Measurements from ENCODE around the gene AKR1C3.
A peak's percentile ranks its signal among the peaks of the same experiment; 100 is the strongest.

Gene AKR1C3

DNA sequence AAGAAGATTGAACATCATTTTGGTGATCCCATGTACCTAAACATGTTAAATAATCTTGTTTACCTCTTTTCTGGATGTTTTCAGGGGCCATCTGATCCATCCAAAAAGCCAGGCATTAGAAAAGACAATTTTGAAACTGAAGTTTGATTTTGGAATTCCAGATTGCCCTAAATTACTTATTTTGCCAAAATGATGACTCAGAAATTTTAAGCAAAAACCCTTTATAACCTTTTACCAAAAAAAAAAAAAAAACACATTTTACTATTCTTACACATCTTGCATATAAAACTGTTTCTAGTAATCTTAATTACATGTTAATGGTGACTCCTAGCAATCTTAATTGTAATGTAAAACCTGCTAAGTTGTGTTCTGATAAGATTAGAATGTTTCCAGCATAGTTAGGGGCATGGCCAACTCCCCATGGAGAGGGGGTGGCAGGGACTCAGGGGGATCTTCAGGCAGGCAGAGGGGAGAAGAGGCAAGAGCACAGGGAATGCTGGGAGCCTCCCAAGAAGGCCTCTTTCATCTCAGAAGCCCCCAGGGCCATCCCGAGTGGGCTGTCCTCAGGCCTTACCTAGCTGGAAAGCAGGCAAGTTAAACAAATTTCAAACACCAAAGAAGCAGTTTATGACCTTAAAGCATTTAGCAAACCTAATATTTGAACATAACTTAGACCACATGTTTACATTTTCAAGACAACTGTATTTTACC lies 25.8 kb upstream of the AKR1C3 start:
- H3K9me3 ChIP-seq (ENCODE audit: control insufficient read depth, low read length) = peaks cover 7% of the 10 kb centered on the region
- no peak overlapping the region for H3K4me3 ChIP-seq (ENCODE audit: extremely low read depth, insufficient read depth, low read length, poor library complexity, severe bottlenecking)
- peaks cover 11% of the 10 kb centered on the region for H3K4me1 ChIP-seq (ENCODE audit: control insufficient read depth, insufficient read depth, low read length, poor library complexity, severe bottlenecking)
- H3K36me3 ChIP-seq (ENCODE audit: control insufficient read depth, insufficient read depth, low read length) = no peaks in the 10 kb centered on the region
- 63 to 83% methylated on average over 1 of the region's 1 CpG for WGBS, 2 experiments (ENCODE audit: insufficient coverage in 2 of 2)
- no peak overlapping the region for H3K27ac ChIP-seq (ENCODE audit: low read depth, low read length, severe bottlenecking)

DNA sequence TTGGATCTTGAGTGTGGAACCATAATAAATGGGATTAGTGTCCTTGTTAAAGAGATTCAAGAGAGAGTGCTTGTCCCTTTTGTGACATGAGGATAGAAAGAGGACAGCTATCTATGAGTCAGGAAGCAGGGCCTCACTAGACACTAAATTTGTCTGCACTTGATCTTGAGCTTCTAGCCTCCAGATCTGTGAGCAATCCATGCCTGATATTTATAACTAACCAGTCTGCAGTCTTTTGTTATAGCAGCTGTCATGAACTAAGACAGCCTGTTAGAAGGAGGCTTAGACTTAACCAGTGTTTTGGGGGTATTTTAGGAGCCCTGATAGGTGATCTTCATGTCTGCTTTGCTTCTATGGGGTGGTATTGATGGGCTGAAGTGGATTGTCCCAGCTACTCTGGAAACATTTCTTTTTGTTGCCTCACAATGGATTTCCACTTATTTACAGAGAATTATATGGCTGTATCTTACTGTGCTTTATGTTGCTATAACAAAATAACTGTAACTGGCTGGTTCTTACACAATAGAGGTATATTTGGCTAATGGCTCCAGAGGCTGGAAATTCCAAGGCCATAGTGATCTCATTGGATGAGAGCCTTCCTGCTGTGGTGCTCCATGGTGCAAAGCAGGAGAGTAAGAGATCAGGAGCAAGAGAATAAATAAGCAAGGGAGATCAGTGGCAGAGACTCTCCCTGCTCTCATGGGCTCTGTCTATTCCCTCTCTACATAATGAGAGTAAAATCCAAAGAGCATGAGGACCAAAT lies 23.4 kb upstream of the AKR1C3 start:
- Histone ChIP-seq H3K27ac (ENCODE audit: low read depth, low read length, severe bottlenecking) (peak overlapping the region; percentile 65), H3K4me3 (ENCODE audit: extremely low read depth, insufficient read depth, low read length, poor library complexity, severe bottlenecking) (no peak overlapping the region), H3K4me1 (ENCODE audit: control insufficient read depth, insufficient read depth, low read length, poor library complexity, severe bottlenecking) (peaks cover 11% of the 10 kb centered on the region), H3K9me3 (ENCODE audit: control insufficient read depth, low read length) (peaks cover 7% of the 10 kb centered on the region), H3K36me3 (ENCODE audit: control insufficient read depth, insufficient read depth, low read length) (no peaks in the 10 kb centered on the region)

DNA sequence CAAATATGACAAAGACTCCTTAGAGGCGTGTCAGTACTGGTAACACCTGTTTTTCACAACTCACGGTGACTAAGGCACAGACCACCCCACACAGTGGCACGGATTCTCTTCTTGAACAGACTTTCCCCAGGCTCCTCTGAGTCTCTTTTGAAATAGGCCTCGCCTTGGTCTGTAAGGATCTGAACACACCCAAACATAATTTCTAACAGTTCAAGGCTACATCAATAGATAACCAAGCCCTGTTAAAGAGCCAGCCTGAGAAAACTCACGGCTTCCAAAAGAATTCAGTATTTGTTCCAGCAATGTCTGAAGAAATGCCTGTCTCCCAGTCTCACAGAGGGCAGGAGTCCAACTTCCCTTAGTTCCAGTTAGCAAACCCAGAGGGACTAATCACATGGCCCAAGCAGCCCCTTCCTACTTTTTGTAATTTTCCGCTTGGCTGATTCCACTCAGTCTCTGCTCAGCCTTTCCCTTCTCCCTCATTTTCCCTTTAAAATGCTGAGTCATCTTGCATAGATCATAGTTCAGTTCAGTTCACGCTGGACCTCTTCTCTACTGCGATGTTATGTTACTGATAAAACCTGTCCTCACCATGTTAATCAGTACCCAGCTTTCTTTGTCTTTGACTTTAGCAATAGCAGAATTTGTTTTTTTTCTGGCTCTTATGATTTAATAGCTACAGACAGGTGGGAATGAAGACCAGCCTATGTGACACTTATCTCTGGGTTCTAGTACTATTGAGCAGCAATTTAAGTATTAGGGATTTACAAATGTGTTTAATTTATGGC lies 22.6 kb upstream of the AKR1C3 start:
- H3K4me1 ChIP-seq (ENCODE audit: control insufficient read depth, insufficient read depth, low read length, poor library complexity, severe bottlenecking) = peaks cover 11% of the 10 kb centered on the region
- WGBS, 2 experiments (ENCODE audit: insufficient coverage in 2 of 2) = 82 to 90% methylated on average over 7 to 8 of the region's 8 CpGs
- H3K4me3 ChIP-seq (ENCODE audit: extremely low read depth, insufficient read depth, low read length, poor library complexity, severe bottlenecking) = no peak overlapping the region
- H3K36me3 ChIP-seq (ENCODE audit: control insufficient read depth, insufficient read depth, low read length) = no peaks in the 10 kb centered on the region
- peak overlapping the region; percentile 65 for H3K27ac ChIP-seq (ENCODE audit: low read depth, low read length, severe bottlenecking)
- peaks cover 7% of the 10 kb centered on the region for H3K9me3 ChIP-seq (ENCODE audit: control insufficient read depth, low read length)

DNA sequence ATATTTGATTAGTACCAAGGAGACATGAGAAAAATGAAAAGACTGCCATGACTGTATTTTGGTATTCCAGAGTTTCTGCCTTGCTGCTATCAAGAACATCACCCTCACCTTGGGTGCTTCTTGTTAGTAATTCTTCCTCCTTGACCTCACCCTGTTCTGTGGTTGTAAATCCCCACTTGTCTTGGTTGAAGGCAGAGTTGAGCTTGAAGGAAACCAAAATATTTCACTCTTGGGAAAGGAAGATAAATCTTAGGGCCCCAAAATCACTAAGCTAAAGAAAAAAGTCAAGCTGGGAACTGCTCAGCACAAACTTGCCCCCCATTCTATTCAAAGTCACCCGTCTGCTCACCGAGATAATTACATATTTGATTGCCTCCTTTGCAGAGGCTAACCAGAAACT lies 20.6 kb upstream of the AKR1C3 start:
- WGBS, 2 experiments (ENCODE audit: insufficient coverage in 2 of 2) = 100% methylated on average over 1 to 2 of the region's 2 CpGs

DNA sequence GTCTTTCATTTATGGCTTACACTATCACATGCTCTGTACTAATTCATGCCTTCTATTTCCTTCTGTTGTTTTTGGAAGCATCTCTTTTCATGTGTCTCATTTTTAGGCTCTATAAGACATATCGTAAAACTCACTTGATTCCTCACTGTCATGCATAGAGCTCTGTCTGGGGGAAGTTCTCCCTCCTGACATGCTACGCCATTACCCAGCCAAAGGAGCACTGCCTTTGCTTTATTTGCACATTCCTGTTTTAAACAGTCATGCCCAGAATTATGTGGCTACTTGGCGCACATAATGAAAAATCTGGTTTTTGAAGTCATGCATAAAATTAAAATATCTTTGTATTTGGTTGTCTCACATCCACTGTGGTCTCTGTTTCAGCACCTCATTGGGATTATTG lies 17.6 kb upstream of the AKR1C3 start:
- Histone ChIP-seq H3K9me3 (ENCODE audit: control insufficient read depth, low read length) (no peaks in the 10 kb centered on the region), H3K4me1 (ENCODE audit: control insufficient read depth, insufficient read depth, low read length, poor library complexity, severe bottlenecking) (peaks cover 9% of the 10 kb centered on the region), H3K27ac (ENCODE audit: low read depth, low read length, severe bottlenecking) (no peak overlapping the region), H3K4me3 (ENCODE audit: extremely low read depth, insufficient read depth, low read length, poor library complexity, severe bottlenecking) (no peak overlapping the region), H3K36me3 (ENCODE audit: control insufficient read depth, insufficient read depth, low read length) (no peaks in the 10 kb centered on the region)
- 87 to 100% methylated on average over 2 of the region's 3 CpGs for WGBS, 2 experiments (ENCODE audit: insufficient coverage in 2 of 2)

More for the DNA sequence above, 20.6 kb upstream of the AKR1C3 start:
- Histone ChIP-seq H3K4me1 (ENCODE audit: control insufficient read depth, insufficient read depth, low read length, poor library complexity, severe bottlenecking) (peaks cover 11% of the 10 kb centered on the region), H3K27ac (ENCODE audit: low read depth, low read length, severe bottlenecking) (no peak overlapping the region), H3K9me3 (ENCODE audit: control insufficient read depth, low read length) (peaks cover 7% of the 10 kb centered on the region), H3K36me3 (ENCODE audit: control insufficient read depth, insufficient read depth, low read length) (no peaks in the 10 kb centered on the region), H3K4me3 (ENCODE audit: extremely low read depth, insufficient read depth, low read length, poor library complexity, severe bottlenecking) (no peak overlapping the region)

DNA sequence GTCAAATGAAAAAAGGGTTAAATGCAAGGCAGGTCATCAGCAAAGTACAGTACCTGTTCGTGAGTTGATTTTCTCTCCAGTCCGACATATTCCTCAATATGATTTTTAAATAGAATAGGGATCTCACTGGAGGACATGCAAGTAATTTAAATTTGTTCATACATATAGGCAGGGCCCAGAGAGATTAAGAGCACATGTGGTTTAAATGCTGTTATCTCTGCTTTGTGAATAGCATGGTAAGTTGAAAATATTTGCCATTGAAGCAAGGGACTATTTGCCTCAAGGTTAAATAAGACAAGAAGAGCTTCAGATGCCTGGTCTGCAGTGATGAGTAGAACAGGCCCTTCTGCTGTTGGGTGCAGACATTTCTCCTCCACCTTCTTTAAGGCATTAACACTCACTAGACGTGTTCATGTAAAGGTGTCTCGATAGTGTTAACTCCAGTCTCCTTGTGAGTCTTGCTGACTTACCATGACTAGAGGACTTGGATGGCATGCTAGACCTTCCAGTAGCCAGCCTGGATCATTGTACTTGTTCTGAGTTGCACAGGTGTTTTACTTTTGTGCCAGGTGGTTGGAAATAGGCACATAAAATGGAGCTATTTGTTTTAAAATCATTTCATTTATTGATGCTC lies 15.6 kb upstream of the AKR1C3 start:
- 67 to 73% methylated on average over 2 of the region's 4 CpGs for WGBS, 2 experiments (ENCODE audit: insufficient coverage in 2 of 2)
- Histone ChIP-seq H3K27ac (ENCODE audit: low read depth, low read length, severe bottlenecking) (no peak overlapping the region), H3K4me1 (ENCODE audit: control insufficient read depth, insufficient read depth, low read length, poor library complexity, severe bottlenecking) (peaks cover 4% of the 10 kb centered on the region), H3K4me3 (ENCODE audit: extremely low read depth, insufficient read depth, low read length, poor library complexity, severe bottlenecking) (no peak overlapping the region), H3K36me3 (ENCODE audit: control insufficient read depth, insufficient read depth, low read length) (no peaks in the 10 kb centered on the region), H3K9me3 (ENCODE audit: control insufficient read depth, low read length) (no peaks in the 10 kb centered on the region)

DNA sequence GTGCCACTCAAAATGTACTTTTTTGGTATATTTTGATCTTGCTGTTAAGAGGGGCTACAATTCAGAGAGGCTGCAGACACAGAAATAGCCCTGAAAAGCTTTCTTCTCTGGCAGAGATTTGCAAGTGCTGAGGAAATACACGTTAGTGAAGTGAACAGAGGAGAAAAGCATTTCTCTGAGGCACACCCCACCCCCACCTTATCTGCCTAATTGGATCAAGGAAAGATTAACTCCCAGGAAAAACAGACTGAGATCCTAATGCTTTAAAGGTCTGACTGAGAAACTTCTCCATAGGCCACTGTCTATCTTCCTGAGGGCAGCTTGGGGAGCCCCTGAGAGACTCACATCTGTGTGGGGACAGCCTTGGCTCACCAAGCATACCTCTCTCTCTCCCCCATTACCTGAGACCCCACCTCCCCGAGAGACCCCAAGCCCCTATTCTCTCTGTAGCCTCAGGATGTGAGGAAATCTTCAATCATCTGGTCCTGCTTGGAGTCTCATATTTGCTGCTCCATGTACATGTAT lies 14.8 kb upstream of the AKR1C3 start:
- H3K4me3 ChIP-seq (ENCODE audit: extremely low read depth, insufficient read depth, low read length, poor library complexity, severe bottlenecking) = no peak overlapping the region
- H3K4me1 ChIP-seq (ENCODE audit: control insufficient read depth, insufficient read depth, low read length, poor library complexity, severe bottlenecking) = peaks cover 4% of the 10 kb centered on the region
- H3K27ac ChIP-seq (ENCODE audit: low read depth, low read length, severe bottlenecking) = no peak overlapping the region
- H3K36me3 ChIP-seq (ENCODE audit: control insufficient read depth, insufficient read depth, low read length) = no peaks in the 10 kb centered on the region
- H3K9me3 ChIP-seq (ENCODE audit: control insufficient read depth, low read length) = no peaks in the 10 kb centered on the region
- WGBS, 2 experiments (ENCODE audit: insufficient coverage in 2 of 2) = no CpG with 5 or more reads among the region's 2 CpGs

DNA sequence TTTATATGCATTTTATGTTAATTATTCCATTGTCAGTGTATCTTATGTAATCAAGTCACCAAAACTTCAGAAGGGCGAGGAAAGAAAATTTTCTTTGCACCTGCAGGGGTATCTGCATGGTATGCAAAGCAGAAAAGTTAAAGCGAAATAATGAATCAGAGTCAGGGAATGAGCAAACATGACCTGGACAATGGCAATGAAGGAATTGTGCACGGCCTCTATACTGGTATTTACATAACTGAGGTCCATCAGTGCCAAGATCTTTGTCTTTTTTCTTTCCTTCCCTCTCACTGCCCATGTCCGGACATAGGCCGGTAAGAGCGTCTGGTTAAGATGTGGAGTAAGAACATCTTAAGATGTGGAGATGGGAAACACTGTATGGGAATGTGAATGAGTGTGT lies 14.4 kb upstream of the AKR1C3 start:
- H3K4me1 ChIP-seq (ENCODE audit: control insufficient read depth, insufficient read depth, low read length, poor library complexity, severe bottlenecking) = peaks cover 4% of the 10 kb centered on the region
- WGBS, 2 experiments (ENCODE audit: insufficient coverage in 2 of 2) = 86 to 100% methylated on average over 2 of the region's 6 CpGs

DNA sequence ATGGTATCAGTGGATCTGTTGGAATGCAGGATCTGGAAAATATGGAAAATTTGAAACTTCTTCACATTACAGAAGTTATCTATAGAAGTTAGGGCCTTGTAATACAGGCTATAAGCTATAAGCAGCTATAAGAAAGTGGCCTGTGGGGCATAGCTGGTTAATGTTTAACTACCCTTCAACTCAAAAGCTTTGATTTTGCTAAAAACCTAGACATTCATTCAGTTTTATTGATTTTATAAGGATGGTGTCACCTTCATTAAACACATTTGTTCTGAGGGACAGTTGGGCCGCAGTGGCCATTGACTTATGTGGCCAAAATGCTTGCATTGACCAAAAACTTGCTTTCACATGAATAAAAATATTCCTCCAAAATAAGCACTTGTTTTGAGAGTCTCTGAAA lies 13.1 kb upstream of the AKR1C3 start:
- Histone ChIP-seq H3K4me1 (ENCODE audit: control insufficient read depth, insufficient read depth, low read length, poor library complexity, severe bottlenecking) (peaks cover 4% of the 10 kb centered on the region), H3K36me3 (ENCODE audit: control insufficient read depth, insufficient read depth, low read length) (no peaks in the 10 kb centered on the region), H3K4me3 (ENCODE audit: extremely low read depth, insufficient read depth, low read length, poor library complexity, severe bottlenecking) (no peak overlapping the region), H3K9me3 (ENCODE audit: control insufficient read depth, low read length) (no peaks in the 10 kb centered on the region), H3K27ac (ENCODE audit: low read depth, low read length, severe bottlenecking) (no peak overlapping the region)
- no CpG with 5 or more reads among the region's 1 CpG for WGBS, 2 experiments (ENCODE audit: insufficient coverage in 2 of 2)

More for the DNA sequence above, 14.4 kb upstream of the AKR1C3 start:
- Histone ChIP-seq H3K36me3 (ENCODE audit: control insufficient read depth, insufficient read depth, low read length) (no peaks in the 10 kb centered on the region), H3K27ac (ENCODE audit: low read depth, low read length, severe bottlenecking) (no peak overlapping the region), H3K9me3 (ENCODE audit: control insufficient read depth, low read length) (no peaks in the 10 kb centered on the region), H3K4me3 (ENCODE audit: extremely low read depth, insufficient read depth, low read length, poor library complexity, severe bottlenecking) (no peak overlapping the region)

DNA sequence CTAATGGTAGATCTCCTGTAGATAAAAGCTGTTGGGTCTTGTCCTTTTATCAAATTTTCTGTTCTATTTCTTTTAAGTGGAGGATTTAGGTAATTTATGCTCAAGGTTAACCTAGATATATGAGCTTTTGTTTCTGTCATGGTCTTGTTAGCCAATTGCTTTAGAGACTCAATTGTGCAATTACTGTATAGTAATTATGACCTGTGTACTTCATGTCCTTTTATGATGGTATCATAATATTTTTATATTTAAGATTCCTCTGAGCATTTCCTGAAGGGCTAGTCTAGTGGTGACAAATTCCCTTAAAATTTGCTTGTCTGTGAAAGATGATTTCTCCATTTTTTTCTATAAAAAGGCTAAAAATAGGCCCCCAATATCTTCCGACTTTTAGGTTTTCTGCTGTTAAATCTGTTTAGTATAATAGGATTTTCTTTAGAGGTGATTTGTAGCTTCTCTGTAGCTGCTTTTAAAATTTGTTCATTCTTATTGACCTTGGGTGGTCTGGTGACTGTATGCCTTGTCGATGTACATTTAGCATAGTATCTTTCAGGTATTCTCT lies 5.4 kb upstream of the AKR1C3 start:
- Histone ChIP-seq H3K4me1 (ENCODE audit: control insufficient read depth, insufficient read depth, low read length, poor library complexity, severe bottlenecking) (no peaks in the 10 kb centered on the region), H3K9me3 (ENCODE audit: control insufficient read depth, low read length) (no peaks in the 10 kb centered on the region), H3K4me3 (ENCODE audit: extremely low read depth, insufficient read depth, low read length, poor library complexity, severe bottlenecking) (no peak overlapping the region), H3K27ac (ENCODE audit: low read depth, low read length, severe bottlenecking) (no peak overlapping the region), H3K36me3 (ENCODE audit: control insufficient read depth, insufficient read depth, low read length) (no peaks in the 10 kb centered on the region)
- 100% methylated on average over 1 of the region's 2 CpGs; no CpG with 5 or more reads in 1 of the 2 experiments for WGBS, 2 experiments (ENCODE audit: insufficient coverage in 2 of 2)
